Left ventricle myocardium superior (tissue), 1 donor: ENCODE measurements around the gene EVC2. TPM values are rescaled to one million over a fixed set of nuclear protein-coding genes. Genes with fewer than 3 reads are reported as not detected.

Experiments
- ATAC-seq: fragments of 200-7000 bp; cut with Tn5 transposase; one replicate; pipeline ENCODE4 v1.9.1; 2020; ENCODE audit warnings: mild to moderate bottlenecking, moderate library complexity
- DNase-seq: peaks from one replicate; pipeline ENCODE4 v3.0.0-alpha.2; 2020
- intact Hi-C: fragments of 100-400 bp; cut with micrococcal nuclease; formaldehyde crosslinking; loops from one replicate; pipeline ENCODE4 v1.11.0; 2022
- total RNA-seq: library from RNA; stranded (reverse); fragmentation: NEBNext Ultra II Directional; extraction: Animal tissue kit (Norgen Biotek cat#: 25700); gene quantifications from one replicate; pipeline ENCODE4 v1.2.1, GENCODE V29; 2021
- donor health status: DM: no; HTN: yes; CAD: no; lungs with severe emphysema.

EVC2 gene
- total RNA-seq, 1 donor from 2014 or later, result 1.5 TPM

DNA sequence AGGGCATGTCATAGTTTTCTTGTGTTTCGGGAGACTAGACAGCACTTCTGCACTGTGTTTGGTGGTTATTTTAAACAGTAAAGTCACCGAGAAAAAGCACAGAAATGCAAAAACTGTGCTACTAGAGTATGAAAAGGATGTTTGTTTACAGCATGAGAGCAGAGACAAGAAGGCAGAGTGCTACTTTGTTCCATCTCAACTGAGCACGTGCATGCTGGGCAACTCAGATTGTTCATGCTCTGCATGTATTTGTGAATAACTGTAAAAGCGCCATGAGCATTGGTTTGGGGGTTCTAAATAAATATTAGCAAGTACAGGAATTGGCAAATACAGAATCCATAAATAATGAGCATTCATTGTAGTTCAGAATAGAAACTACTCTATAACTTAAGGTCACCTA lies 10.1 kb upstream of the EVC2 start:
- intact Hi-C loops, result no loop called here
- ATAC-seq (no peak), DNase-seq (no peak)

DNA sequence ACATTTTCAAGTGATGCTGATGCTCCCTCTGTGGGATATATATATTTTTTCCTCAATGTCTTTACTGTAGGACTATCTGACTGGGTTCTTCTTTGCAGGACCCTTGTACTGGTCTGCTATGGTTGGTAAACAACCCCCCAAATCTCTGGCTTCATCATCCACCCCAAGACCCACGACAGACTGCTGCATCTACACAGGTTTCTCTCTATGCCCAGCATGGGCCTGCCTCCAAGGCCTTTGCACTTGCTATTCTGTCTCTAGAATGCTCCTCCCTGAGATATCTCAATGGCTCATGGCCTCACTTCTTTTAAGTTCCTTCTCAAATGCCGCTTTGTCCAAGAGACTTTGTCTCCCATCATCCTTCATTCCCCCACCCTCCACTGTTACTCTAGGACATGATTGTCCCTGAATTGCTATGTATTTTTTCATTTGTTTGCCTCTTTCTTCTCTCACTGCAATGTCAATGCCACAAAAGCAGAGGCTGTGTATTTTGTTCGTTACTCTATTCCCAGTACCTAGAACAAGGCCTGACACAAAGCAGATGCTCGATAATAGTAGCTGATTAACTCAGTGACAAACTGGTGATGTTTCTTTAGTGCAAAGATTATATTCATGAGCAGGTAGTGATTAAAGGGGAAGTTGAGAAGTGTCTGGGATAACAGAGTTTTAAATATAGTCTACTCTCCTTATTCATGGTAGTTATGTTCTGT lies 9.2 kb upstream of the EVC2 start:
- intact Hi-C loops, result no loop called here
- ATAC-seq (no peak), DNase-seq (no peak)

DNA sequence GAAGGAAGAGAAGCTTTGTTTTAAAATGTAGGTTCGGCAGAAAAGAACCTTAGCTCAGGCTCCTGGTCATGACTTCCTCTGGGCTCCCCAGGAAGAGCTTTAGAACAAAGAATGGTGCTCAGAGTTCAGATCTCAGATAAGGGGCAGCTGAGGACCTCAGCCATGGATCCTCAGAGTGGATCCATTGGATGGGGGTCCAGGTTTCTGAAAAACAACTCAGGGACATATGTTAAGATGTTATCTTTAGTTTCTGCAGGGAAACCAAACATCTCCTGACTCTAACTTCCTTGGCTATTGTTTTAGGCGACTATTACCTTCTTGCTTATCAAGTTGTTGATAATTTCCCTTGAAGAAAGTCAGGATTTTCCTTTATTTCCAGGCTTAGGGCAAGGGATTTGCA lies 8.0 kb upstream of the EVC2 start:
- no peak for DNase-seq
- no peak for ATAC-seq
- intact Hi-C loops, result no loop called here

DNA sequence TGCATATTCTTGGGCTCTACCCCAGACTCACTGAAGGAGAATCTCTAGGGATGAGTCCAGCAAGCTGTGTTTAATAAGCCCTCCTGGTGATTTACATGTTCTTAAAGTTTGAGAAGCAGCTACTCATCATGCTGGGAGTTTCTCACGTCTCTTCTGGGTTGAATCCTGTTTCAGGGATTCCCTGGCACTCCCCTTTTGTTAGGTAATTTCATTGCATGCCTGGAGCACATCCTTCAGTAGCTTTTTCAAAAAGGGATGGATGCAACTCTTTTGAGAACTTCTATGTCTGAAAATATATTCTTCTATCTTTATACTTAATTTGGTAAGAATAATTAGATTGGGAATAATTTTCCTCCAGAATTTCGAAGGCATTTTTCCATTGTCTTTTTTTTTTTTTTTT lies 7.0 kb upstream of the EVC2 start:
- intact Hi-C loops, result no loop called here
- ATAC-seq (no peak), DNase-seq (no peak)

DNA sequence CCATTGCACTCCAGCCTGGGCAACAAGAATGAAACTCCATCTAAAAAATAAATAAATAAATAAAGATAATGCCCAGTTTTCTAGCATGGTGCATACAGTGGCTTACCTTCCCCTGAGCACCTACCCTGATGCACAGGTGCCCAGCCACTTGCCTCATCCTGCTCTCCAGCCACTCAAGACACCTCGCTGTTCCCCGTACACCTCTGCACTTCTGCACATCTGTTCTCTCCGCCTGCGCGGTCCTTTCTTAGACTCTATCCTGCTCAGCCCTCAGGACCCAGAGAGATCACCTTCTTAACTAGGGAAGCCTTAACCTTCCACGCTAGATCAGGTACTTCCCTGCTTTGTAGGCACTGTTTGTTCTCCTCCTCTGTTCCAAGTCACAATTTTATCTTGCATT lies 5.5 kb upstream of the EVC2 start:
- DNase-seq (no peak), ATAC-seq (no peak)
- intact Hi-C loops, result no loop called here

DNA sequence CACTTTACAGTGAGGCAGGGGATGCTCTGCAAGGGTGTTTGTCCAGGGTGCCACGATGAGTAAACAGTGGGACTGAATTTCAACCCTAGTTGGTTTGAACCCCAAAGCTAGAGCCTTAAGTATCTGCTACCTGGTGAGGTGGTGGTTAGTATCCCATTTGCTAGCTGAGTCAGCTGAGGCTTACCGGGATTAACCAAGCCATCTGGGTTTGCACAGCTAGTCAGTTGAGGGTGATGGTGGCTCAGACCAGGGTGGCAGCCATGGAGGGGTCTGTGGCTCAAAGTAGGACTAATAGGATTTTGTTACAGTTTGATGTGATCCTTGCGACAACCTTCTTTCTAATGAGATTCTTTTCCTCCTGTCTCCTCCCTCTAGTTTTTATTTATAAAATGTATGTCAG lies 4.6 kb upstream of the EVC2 start:
- intact Hi-C loops, result no loop called here
- DNase-seq, result no peak
- ATAC-seq, result no peak

DNA sequence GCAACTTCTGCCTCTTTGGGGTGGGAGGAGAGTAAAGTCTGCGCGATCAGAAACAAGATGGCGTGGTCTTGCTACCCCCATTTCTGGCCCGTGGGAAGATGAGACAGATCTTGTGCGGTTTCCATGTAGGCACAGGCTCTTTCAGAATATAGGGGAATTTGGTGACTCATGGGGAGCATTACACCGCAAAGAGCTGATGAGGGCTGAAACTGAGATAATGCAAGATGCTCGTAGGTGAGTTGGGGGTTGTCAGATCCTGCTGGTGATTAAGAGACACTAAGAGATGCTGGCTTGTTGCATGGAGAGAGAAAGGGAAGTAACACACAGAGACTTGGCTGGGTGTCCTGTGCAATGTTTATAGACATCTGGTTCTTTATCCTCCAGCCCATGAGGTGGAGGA lies 4.2 kb upstream of the EVC2 start:
- intact Hi-C loops, result no loop called here
- no peak for ATAC-seq
- DNase-seq, result no peak

DNA sequence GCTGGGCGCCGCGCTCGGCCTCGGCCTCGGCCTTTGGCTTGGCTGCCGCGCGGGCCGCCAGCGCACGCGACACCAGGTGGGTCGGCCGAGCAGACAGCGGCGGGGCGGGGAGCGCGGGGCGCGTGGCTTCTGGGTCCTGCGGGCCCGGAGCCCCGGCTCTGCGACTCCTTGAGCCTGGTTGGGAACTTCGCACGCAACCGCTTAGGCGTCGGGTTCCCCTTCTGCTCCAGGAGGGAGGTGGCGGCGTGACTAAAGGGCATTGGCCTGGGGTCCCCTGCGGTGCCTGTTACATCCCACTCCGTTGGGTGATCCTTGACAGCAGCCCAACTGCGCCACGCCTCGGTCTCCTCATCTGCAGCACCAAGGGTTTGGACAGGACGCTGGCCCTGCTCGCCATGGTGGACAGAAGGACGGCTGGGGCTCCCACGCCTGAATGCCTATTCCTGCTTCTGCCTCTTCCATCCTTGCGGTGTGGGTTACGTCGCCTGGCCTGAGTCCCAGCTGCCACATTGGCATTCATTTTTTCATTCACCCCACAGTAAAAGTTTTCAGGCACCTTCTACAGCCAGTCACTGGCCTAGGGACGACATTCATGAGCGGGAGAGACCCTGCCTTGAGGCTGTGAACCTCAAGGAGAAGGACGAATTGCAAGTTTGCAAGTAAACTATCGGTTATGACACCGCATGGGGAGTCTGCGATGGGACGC lies 3.3 kb upstream of the EVC2 start:
- ATAC-seq (peak; percentile 2), DNase-seq (peak; percentile 60)
- intact Hi-C loops, result no loop called here

DNA sequence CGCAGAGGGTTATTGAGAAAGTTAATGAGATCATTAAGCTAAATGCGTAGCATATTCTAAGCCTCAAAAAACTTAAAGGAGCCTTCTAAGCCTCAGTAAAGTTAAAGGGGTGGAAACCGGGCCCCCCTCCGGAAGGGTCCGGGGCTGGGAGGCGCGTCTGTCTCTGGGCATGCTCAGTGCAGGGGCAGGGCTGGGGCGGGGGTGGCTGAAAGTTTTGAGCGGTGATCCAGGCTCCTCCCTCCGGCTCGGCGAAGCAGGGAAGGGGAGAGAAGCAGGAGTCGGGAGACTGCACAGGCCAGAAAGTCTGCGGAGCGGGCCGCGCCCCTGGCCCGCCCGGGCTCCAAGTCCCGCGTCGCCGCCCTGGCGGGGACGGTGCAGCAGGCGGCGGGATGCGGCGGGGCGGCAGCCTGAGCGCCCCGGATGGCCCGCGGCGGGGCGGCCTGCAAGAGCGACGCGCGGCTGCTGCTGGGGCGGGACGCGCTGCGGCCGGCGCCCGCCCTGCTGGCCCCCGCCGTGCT lies 2.7 kb upstream of the EVC2 start, which contains the start of gene EVC:
EVC (plus strand) TSS at position 241 of the 518 bp plus-strand sequence; CDS start at position 421, 180 bp downstream.
- DNase-seq, result peak; percentile 90
- intact Hi-C loops, result no loop called here

DNA sequence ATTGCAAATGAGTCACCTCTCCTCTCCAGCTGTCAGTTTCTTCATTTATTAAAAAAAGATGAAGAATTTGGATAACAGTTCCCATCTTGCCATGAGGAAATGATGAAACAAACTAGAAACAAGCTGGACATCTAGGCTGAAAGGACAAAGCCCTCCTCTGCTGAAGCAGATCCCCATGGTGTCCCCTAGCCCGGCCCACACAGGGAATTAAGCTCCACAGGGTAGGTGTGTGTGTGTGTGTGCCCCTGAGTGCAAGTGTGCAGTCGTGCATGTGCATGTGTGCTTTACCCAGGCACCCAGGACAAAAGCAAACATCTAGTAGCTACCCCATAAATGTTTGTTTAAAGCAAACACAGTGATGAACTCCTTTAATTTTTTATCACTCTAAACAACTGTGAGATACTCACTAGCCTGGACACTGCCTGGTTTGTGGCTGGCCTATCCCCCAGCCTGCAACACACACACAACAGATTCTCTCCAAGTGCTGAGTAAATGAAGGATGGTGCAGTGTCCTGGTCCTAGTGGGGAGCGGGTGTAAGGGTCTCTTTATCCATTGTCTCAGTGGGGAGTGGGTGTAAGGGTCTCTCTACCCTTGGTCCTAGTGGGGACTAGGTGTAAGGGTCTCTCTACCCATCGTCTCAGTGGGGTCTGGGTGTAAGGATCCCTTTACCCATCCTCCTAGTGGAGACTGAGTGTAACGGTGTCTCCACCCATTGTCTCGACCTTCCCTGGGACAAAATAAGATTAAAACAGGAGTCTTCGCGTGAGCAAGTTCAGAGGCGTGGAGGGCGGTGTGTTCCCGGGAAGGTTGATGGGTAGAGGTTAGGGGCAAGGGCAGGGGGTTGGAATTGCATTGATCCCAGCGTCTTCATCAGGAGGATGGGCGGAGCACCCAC lies 2.0 kb upstream of the EVC2 start:
- intact Hi-C loops, result no loop called here
- ATAC-seq, result peak; percentile 19
- DNase-seq, result no peak

More for the DNA sequence above, 2.7 kb upstream of the EVC2 start, which contains the start of gene EVC:
- ATAC-seq, result peak; percentile 90

DNA sequence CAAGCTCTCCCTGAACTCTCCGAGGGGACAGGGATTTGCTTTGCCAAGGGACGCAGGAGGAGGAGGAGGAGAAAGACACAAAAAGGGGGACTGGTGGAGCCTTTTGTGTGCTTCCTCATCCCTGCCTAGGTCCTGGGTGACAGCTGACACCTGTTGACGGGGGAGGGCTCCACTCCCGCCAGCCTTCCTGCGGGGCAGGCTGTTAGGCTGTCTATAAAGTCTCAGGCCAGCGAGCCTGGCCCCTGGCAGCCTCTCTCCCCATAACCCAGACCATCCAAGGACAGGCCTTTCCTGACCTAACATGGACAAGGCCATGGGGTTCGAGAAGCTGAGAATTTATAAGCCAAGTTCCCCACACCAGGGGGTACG lies 832 bp upstream of the EVC2 start:
- DNase-seq (no peak), ATAC-seq (no peak)
- intact Hi-C loops, result no loop called here

DNA sequence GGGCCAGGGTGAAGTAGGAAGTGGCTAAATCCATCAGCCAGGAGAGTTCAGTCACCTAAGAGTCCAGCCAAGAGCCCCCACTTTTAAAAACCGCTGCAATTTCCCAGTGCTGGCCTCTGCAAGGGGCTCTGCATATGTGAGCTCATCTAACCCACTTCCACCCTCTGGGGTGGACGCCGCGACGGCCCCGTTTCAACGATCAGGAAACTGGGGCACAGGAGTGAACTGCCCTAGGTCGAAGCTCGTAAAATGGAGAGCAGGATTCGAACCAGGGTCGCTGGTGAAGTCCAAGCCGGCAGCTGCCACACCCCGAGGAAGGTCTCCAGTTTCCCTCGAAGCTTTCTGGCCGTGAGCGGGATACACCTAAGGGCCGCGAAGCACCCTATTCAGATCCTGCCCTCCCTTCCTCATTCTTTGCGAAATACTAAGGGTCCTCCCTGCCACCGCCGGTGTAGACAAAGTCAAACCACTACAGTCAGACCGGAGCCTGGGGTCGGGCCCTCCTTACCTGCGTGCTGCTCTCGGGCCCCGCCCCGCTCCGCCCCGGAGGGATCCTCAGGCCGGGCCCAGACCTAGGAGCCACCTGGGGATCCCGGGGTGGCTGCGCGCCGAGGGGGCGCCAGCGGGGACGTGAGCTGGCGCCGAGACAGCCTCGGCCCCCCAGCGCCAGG lies 446 bp downstream of the EVC2 start:
- DNase-seq, result no peak
- intact Hi-C loops, result no loop called here
- peak; percentile 8 for ATAC-seq

DNA sequence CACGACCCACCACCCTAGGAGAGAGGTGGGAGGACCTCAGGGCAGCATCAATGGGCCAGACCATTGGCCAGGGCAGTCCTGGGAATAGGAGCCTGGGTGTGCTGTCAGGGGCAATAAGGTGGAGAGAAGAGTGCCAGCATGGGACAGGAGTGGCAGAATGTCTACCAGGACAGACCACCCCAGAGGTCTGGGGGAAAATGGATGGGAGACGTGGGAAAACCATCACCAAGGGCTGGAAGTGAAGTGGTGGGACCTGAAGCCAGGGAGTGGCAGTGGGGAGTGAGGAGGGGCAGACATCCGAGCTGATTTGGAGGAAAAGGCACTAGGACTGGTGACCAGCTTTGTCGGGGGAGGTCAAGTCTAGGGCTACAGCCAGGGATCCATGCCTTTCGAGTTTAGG lies 993 bp downstream of the EVC2 start:
- ATAC-seq, result no peak
- DNase-seq, result no peak

DNA sequence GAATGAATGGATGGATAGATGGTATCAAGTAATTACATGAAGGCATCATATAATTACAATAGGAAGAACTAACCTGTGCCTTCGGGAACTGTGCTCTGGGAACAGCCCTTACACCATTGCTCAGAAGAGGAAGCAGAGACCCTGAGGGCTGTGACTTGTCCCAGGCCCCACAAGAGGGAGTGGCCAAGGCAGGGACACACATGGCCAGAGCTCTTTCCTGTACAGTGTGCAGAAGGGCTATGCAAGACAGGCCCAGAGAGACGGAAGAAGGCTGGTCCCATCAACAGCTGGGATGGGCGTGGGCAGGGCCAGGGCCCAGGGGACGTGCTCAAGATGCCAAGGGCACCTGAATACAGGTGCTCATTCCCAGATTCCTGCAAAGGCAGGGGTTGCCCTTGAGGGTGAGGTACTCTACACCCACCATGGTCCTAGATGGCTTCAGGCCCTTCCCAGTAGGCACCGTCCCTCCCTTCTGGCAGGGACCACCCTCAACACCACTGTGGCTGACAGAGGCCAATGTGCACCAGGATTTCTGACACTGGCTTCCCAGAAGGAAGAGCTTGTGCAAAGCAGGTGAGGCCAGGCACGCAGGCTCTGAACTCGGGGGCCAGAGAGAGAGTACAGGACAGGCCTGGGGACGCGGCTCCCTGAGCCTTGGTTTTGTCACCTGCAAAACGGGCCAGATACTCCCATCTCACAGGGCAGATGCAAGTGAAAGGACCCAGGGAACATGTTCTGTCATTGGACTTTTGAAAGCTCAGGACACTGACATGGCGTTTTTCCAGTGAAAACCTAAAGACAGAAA lies 1.7 kb downstream of the EVC2 start:
- intact Hi-C loops, result no loop called here
- DNase-seq (no peak), ATAC-seq (no peak)

More for the DNA sequence above, 993 bp downstream of the EVC2 start:
- intact Hi-C loops, result no loop called here

DNA sequence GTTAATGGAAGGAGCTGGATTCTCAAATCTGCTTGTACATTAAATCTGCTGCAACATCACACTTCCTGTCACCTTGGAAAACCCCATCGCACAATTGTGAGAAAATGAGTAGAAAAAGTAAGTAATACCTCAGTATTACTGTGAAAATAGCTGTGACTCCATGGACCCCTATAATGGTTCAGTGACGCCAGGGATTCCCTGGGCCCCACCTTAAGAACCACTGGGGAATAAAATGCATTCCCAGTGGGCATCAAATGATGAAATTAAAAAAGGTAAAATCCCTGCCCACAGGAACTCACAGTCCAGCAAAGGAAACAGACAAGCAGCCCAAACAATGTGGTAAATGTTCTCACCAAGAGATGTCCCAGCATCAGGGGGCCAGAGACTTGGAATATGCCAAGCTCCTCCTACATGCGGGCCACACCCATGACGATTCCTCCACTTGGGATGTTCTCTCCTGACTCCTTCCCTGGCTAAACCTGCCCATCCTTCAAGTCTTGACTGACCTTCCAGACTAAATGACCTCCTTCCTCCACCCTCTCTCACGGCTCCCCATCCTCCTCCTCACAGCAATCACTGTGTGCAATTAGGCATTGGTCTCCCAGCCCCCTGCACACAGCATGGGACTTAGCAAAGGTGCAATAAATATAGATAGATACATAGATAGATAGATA lies 2.6 kb downstream of the EVC2 start:
- ATAC-seq (no peak), DNase-seq (no peak)
- intact Hi-C loops, result no loop called here

DNA sequence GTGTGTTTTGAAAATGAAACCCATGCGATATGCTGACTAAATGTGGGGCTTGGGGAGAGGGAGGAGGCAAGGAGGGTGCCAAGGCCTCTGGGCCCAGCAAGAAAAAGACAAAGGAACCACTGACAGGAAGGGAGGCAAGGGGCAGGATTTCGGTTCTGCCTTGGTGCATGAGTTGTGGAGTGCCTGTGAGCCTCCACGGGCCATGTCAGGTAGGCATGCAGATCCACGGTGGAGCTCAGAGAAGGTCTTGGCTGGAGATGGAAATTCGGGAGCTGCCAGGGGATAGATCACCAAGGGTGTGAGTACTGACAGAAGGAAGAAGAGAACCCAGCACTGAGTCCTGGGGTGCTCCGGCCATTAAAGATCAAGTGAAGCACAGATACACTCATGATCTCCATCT lies 4.1 kb downstream of the EVC2 start:
- intact Hi-C loops, result no loop called here
- ATAC-seq, result no peak
- DNase-seq, result no peak

DNA sequence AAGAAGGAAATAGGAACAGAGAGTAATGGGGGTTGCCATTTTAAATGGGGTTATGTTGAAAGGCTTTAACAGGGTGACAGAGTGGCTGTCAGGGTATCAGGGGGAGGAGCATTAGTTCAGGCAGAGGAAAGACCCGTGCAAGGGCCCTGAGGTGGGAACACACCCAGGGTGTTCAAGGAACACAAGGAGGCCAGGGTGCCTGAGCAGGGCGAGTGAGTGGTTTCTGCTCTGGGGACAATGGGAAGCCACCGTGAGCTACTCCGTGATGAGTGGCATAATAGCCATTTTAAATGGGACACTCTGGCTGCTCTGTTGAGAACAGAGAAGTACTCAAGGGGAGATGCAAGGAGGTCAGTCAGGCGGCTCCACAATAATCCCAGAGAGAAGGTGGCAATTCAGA lies 4.5 kb downstream of the EVC2 start:
- ATAC-seq (no peak), DNase-seq (no peak)
- intact Hi-C loops, result no loop called here

DNA sequence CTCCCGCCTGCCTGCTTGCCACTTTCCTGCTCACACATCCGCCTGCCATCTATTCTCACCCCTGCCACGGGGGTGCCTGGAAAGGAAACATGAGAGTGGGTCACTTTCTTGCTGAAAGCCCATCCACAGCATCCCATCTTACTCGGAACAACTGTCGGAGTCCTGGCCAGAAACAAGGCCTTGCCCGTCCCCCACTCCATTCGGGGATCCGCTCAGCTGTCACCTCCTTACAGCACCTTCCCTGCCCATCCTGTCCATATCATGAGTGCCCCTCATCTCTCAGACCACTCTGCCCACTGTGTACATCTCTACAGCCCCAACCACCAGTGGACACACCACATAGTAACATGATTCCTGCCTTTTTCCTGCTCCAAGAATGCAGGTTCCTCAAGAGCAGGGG lies 6.4 kb downstream of the EVC2 start:
- intact Hi-C loops, result no loop called here
- no peak for DNase-seq
- ATAC-seq, result no peak
